Tibial nerve (tissue), 4 donors: ENCODE data around the gene PHF21B. TPM values are rescaled to one million over a fixed set of nuclear protein-coding genes. Genes with fewer than 3 reads are reported as not detected.

Experiments
- DNase-seq, 2 donors: peaks; one replicate each; pipeline ENCODE4 v3.0.0-alpha.2; 2019; ENCODE audit warnings: low spot score in 2 of 2
- H3K27ac ChIP-seq, 4 donors: fragments of 200-600 bp; sonication (generic) in 3 of 4; one replicate each; pipeline ENCODE4 v1.5.1; 2017 to 2019; ENCODE audit warnings: mild to moderate bottlenecking in 1 of 4
- H3K27me3 ChIP-seq, 2 donors: fragments of 200-600 bp; sonication (generic) in 1 of 2; one replicate each; pipeline versions ENCODE4 v1.5.1 to v1.6.0; 2017 to 2019
- H3K36me3 ChIP-seq, 3 donors: fragments of 200-600 bp; sonication (generic); one replicate each; pipeline ENCODE4 v1.5.1; 2018 to 2019
- H3K4me1 ChIP-seq, 4 donors: fragments of 200-600 bp; sonication (generic) in 3 of 4; one replicate each; pipeline ENCODE4 v1.5.1; 2017 to 2019
- H3K4me3 ChIP-seq, 4 donors: fragments of 200-600 bp; sonication (generic) in 3 of 4; one replicate each; pipeline ENCODE4 v1.5.1; 2017 to 2019; ENCODE audit warnings: mild to moderate bottlenecking in 1 of 4, moderate library complexity in 1 of 4
- H3K9me3 ChIP-seq, 4 donors: fragments of 200-600 bp; sonication (generic) in 3 of 4; one replicate each; pipeline ENCODE4 v1.5.1; 2017 to 2019
- CTCF ChIP-seq, 5 experiments: fragments of 200-600 bp in 3 of 5; fragments of 450-650 bp in 2 of 5; sonication (generic) in 3 of 5; IDR thresholded peaks; one replicate each; pipeline ENCODE4 v1.5.1; 2016 to 2019; ENCODE audit warnings: antibody characterized with exemption in 5 of 5, mild to moderate bottlenecking in 3 of 5, moderate library complexity in 2 of 5
- EP300 ChIP-seq, 2 donors: sonication (generic); formaldehyde crosslinking; IDR thresholded peaks; one replicate each; pipeline ENCODE4 v1.6.1; 2017; ENCODE audit warnings: antibody characterized with exemption in 2 of 2, mild to moderate bottlenecking in 1 of 2
- POLR2A ChIP-seq, 2 donors: fragments of 450-650 bp; IDR thresholded peaks; one replicate each; pipeline ENCODE4 v1.6.1; 2017; ENCODE audit warnings: antibody characterized with exemption in 2 of 2, mild to moderate bottlenecking in 2 of 2, moderate library complexity in 2 of 2
- WGBS, 2 donors: methylation state at CpG; one replicate each; pipeline ENCODE4 v1.1.5; 2018; 5-methylcytosine and 5-hydroxymethylcytosine counted together
- total RNA-seq, 4 donors: library from RNA; depleted of rRNA; stranded (reverse); fragments of >200 nt; gene quantifications; one replicate each; pipeline ENCODE4 v1.1.0, GENCODE V29; 2016

PHF21B gene
- total RNA-seq, 4 donors from 2014 or later = 0.39 to 4.2 (median 0.90) TPM; not detected in 1

DNA sequence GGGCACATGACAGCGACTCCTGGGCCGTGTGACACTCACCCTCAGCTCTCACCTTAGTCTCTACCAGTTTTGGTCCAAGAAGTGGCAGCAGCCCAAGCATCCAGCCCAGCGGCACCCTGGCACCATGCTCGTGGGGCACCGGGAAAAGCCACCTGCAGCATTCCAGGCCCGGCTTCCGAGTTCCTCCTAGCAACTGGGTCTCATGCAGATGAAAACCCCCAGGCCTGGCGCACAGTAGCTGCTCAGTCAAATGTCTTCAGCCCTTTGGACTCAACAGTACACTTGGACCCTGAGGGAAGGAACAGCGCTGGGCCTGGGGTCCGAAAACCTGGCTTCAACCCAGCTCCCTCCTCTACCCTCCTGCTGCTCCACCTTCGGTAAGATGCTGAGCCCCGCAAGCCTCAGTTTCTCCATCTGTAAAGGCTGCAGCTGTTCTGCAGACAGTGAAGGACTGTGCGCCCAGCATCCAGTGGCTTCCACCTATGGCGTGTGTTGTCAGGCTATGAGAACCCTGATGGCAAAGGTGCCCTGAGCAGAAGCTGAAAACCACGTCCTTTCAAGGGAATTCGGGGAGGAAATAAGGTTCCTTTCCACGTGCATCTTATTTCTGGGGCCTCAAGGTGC, 66.0 kb downstream of the PHF21B start:
- Histone ChIP-seq H3K9me3 (no peaks in the 10 kb centered on the region), H3K4me1 (no peaks in the 10 kb centered on the region), H3K4me3 (no peak overlapping the region), H3K27me3 (peaks cover 0 to 14% of the 10 kb centered on the region in 2 donors), H3K36me3 (no peaks in the 10 kb centered on the region), H3K27ac (no peak overlapping the region)
- DNase-seq = no peak
- no peak for TF ChIP-seq EP300 (IDR thresholded peaks at IDR 0.05)
- TF ChIP-seq POLR2A (IDR thresholded peaks at IDR 0.05) = no peak
- TF ChIP-seq CTCF (IDR thresholded peaks at IDR 0.05) = no peak
- 84 to 92% methylated on average over 17 of the region's 17 CpGs for WGBS, 2 donors

DNA sequence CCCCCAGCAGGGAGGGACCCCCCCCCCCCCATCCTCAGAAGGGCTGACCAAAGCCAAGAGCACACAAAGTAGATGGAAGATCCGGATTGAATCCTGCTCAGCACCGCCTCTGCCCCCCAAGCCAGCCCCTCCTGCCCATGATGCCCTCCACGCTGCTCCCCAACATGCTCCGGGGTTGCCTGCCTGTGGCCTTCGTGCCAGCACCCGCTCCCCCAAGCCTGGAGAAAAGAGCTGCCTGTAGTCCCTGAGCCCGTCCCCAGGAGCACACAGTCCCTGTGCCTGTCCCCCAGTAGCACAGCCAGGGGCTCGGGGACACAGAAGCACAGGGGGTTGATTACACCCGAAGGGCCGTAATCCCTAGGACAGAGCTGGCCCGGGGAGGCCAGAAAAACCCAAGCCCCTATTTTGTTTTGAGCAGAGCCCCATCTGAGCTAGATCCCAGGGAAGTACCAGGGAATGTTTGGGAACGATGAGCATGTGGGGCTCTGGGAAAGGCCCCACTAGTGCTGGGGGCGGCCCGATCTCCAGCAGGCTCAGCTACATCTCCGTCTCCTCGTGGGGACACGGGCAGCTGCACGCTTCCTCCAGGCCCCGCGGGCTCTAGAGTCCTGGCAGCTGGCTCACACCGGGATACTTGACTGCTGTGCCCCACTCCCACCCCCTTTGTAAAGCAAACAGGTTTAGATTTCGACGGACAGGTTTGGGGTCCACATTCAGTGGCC, 66.7 kb downstream of the PHF21B start:
- no peaks in the 10 kb centered on the region for H3K4me1 ChIP-seq
- H3K27me3 ChIP-seq = peaks cover 0 to 14% of the 10 kb centered on the region in 2 donors
- 81 to 82% methylated on average over 19 to 22 of the region's 23 CpGs for WGBS, 2 donors
- TF ChIP-seq POLR2A (IDR thresholded peaks at IDR 0.05) (no peak), CTCF (IDR thresholded peaks at IDR 0.05) (no peak), EP300 (IDR thresholded peaks at IDR 0.05) (no peak)
- no peaks in the 10 kb centered on the region for H3K36me3 ChIP-seq
- DNase-seq = no peak
- no peak overlapping the region for H3K27ac ChIP-seq
- no peak overlapping the region for H3K4me3 ChIP-seq
- H3K9me3 ChIP-seq = no peaks in the 10 kb centered on the region

- Histone ChIP-seq H3K9me3 (no peaks in the 10 kb centered on the region), H3K4me3 (no peak overlapping the region), H3K27ac (no peak overlapping the region), H3K27me3 (peaks cover 0 to 14% of the 10 kb centered on the region in 2 donors), H3K4me1 (no peaks in the 10 kb centered on the region), H3K36me3 (no peaks in the 10 kb centered on the region)
- WGBS, 2 donors = 78 to 83% methylated on average over 4 to 5 of the region's 7 CpGs
- no peak for DNase-seq
- TF ChIP-seq EP300 (IDR thresholded peaks at IDR 0.05) (no peak), CTCF (IDR thresholded peaks at IDR 0.05) (no peak), POLR2A (IDR thresholded peaks at IDR 0.05) (no peak)
Observed at GRCh38 chr22:44942056-44942455, 67.7 kb downstream of the PHF21B start.

DNA sequence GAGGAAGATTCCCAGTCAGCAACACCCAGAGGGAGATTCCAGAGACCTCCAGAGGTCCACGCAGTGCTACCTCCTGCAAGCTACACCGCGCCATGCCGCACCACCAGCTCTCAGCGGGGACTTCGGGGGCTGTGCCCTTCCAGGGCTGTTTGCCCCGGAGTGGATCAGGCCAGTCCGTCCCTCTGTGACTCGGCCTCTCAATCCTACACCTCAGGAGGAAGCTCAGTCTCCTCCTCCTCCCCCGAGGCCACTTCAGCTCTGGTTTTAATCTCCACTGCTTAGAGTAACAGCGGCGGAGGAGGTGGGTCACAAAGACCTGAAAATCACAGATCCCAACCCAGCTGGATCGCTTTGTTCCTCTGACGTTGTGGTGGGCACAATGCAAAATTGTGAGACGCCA, 68.6 kb downstream of the PHF21B start:
- Histone ChIP-seq H3K4me1 (no peaks in the 10 kb centered on the region), H3K27me3 (peaks cover 0 to 14% of the 10 kb centered on the region in 2 donors), H3K4me3 (no peak overlapping the region), H3K36me3 (no peaks in the 10 kb centered on the region), H3K27ac (no peak overlapping the region), H3K9me3 (no peaks in the 10 kb centered on the region)
- no peak for DNase-seq
- no peak for TF ChIP-seq EP300 (IDR thresholded peaks at IDR 0.05)
- no peak for TF ChIP-seq CTCF (IDR thresholded peaks at IDR 0.05)
- TF ChIP-seq POLR2A (IDR thresholded peaks at IDR 0.05) = no peak
- 32 to 50% methylated on average over 8 to 13 of the region's 15 CpGs for WGBS, 2 donors

GRCh38 chr22:44940130-44940529, 69.7 kb downstream of the PHF21B start:
- no peak for DNase-seq
- Histone ChIP-seq H3K27me3 (peaks cover 0 to 14% of the 10 kb centered on the region in 2 donors), H3K27ac (no peak overlapping the region), H3K9me3 (no peaks in the 10 kb centered on the region), H3K4me1 (no peaks in the 10 kb centered on the region), H3K4me3 (no peak overlapping the region), H3K36me3 (no peaks in the 10 kb centered on the region)
- TF ChIP-seq POLR2A (IDR thresholded peaks at IDR 0.05) (no peak), EP300 (IDR thresholded peaks at IDR 0.05) (no peak), CTCF (IDR thresholded peaks at IDR 0.05) (no peak)
- WGBS, 2 donors = 59 to 65% methylated on average over 11 of the region's 11 CpGs
